GF-D8 (cell line): ENCODE results near the gene RASGEF1B.

Experiments
- DNase-seq: peaks from one replicate; lab custom pipeline; 2025; lab: John Stamatoyannopoulos, UW

The RASGEF1B gene

GRCh38 chr4:81395239-81395638 is 76.5 kb downstream of the RASGEF1B start:
- no peak for DNase-seq

- no peak for DNase-seq
Measured at GRCh38 chr4:81392164-81392563, 79.5 kb downstream of the RASGEF1B start.

GRCh38 chr4:81389720-81390119 is 82.0 kb downstream of the RASGEF1B start:
- no peak for DNase-seq

- no peak for DNase-seq
Measured at GRCh38 chr4:81380437-81380836, 91.3 kb downstream of the RASGEF1B start.

- no peak for DNase-seq
Measured at GRCh38 chr4:81378386-81378785, 93.3 kb downstream of the RASGEF1B start.

GRCh38 chr4:81377191-81377590 is 94.5 kb downstream of the RASGEF1B start:
- DNase-seq = no peak

GRCh38 chr4:81376720-81377119 is 95.0 kb downstream of the RASGEF1B start:
- no peak for DNase-seq
